ENCODE measurements around the gene ERI2.

ERI2 gene

GRCh38 chr16:20750558-20750957 lies 55.7 kb downstream of the ERI2 start:
- no peak for TF ChIP-seq CTCF (IDR thresholded peaks at IDR 0.05; ENCODE audit: extremely low read depth, insufficient read depth, missing control alignments)
- in situ Hi-C loops (cut with MboI; ENCODE audit: low pct_unique_long_range_greater_than_20kb, low sequenced_read_pairs, unreplicated experiment) = no loop called here
- DNase-seq (ENCODE audit: low spot score) = no peak

DNA sequence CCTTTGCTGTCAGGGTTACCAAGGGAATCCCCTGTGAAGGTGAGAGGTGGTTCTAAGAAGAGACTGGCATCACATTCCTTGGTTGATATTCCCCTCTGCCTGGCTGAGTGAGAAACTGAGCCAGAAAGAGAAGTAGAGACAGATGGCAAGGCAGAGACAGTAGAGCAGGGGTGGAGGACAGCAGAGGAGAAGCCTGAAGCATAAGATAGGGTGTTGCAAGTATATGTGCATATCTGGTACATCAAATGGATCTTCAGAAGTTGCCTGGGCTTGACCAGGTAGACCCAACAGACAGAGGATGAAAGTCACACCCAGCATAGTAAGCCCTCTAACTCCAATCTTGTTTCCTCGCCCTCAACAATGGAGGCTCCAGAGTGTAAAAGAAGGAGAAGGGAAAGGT lies 56.8 kb downstream of the ERI2 start:
- no peak for TF ChIP-seq CTCF (IDR thresholded peaks at IDR 0.05; ENCODE audit: extremely low read depth, insufficient read depth, missing control alignments)
- in situ Hi-C loops (cut with MboI; ENCODE audit: low pct_unique_long_range_greater_than_20kb, low sequenced_read_pairs, unreplicated experiment) = no loop called here
- no peak for DNase-seq (ENCODE audit: low spot score)

DNA sequence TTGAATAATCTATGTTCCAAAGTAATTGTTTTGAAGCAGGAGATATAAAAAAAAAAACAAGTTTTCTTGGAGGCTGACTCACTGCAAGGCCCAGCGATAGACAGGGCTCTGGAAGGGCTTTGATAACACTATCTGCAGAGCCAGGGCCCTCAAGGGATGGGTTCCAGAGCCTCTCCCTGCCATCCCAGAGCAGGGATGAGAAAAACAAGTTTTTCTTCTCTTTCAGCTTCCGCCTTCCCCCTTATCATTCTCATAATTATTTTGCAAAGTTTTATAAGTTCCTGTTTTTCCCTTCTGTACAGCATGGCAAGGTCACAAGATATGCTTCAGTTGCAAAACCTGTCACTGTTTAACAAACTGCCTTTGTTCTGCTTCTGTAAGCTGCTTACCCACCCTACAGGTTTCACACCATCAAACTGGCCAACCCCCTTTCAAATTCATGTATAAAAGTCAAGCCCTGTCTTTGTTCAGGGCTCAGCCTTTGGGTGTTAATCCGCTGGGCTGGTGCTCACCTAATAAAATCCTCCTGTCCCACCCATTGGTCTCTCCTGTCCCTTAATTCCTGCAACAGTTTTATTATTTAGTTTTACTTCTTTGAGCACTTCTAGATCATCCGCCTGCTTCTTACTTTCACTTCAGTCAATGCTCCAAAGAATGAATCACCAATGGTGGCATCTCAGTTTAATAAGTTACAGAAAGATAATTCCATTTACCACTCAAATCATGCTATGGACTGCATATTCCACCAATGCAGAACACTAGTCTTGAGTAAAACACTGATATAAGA lies 59.0 kb downstream of the ERI2 start:
- no peak for DNase-seq (ENCODE audit: low spot score)
- no peak for TF ChIP-seq CTCF (IDR thresholded peaks at IDR 0.05; ENCODE audit: extremely low read depth, insufficient read depth, missing control alignments)
- in situ Hi-C loops (cut with MboI; ENCODE audit: low pct_unique_long_range_greater_than_20kb, low sequenced_read_pairs, unreplicated experiment) = no loop called here

GRCh38 chr16:20746461-20746860 lies 59.8 kb downstream of the ERI2 start:
- no peak for DNase-seq (ENCODE audit: low spot score)
- no peak for TF ChIP-seq CTCF (IDR thresholded peaks at IDR 0.05; ENCODE audit: extremely low read depth, insufficient read depth, missing control alignments)
- in situ Hi-C loops (cut with MboI; ENCODE audit: low pct_unique_long_range_greater_than_20kb, low sequenced_read_pairs, unreplicated experiment) = no loop called here
